HEK293 (cell line): ENCODE results near the gene CDH2.

ENCODE experiments used
- CTCF ChIA-PET: fragments of 350-600 bp; formaldehyde crosslinking; extraction: SDS; loops from one replicate; lab custom pipeline; 2021; ENCODE audit warnings: antibody characterized with exemption; lab: Yijun Ruan, JAX
- POLR2A ChIA-PET: fragments of 300-600 bp; formaldehyde crosslinking; extraction: SDS; loops from one replicate; lab custom pipeline; 2020; ENCODE audit warnings: antibody characterized with exemption, inconsistent platforms; lab: Yijun Ruan, JAX
- H3K27ac ChIP-seq: fragments of 200-500 bp; sonication (Bioruptor generic); 2 replicates; pipeline ENCODE4 v1.5.1; 2014; ENCODE audit warnings: low read depth, low read length, control low read depth, inconsistent platforms; ENCODE audit errors: extremely low read depth
- H3K36me3 ChIP-seq, 2 experiments: fragments of 200-500 bp in 1 of 2; sonication (Bioruptor generic) in 1 of 2; 1 replicate in 1 of 2; 2 replicates in 1 of 2; pipeline ENCODE4 v1.5.1; 2014 to 2017; ENCODE audit warnings: inconsistent platforms in 2 of 2, low read length in 2 of 2; ENCODE audit not compliant: control insufficient read depth in 2 of 2, insufficient read depth in 1 of 2
- H3K4me1 ChIP-seq: fragments of 200-500 bp; sonication (Bioruptor generic); 2 replicates; pipeline ENCODE4 v1.5.1; 2014; ENCODE audit warnings: mild to moderate bottlenecking, low read length, inconsistent platforms; ENCODE audit not compliant: control insufficient read depth, insufficient read depth
- H3K4me3 ChIP-seq: 2 replicates; pipeline ENCODE4 v1.5.1; 2011; ENCODE audit warnings: low read depth, mild to moderate bottlenecking, control low read depth, low read length, moderate library complexity
- H3K9me3 ChIP-seq: fragments of 200-500 bp; sonication (Bioruptor generic); 2 replicates; pipeline ENCODE4 v1.5.1; 2014; ENCODE audit warnings: low read depth, low read length, inconsistent platforms; ENCODE audit not compliant: control insufficient read depth, insufficient read depth
- CTCF ChIP-seq: fragments of 450-650 bp; formaldehyde crosslinking; IDR thresholded peaks from 2 replicates; pipeline ENCODE4 v1.5.1; 2016; ENCODE audit warnings: missing biosample characterization, missing genetic modification characterization
- HIC1 ChIP-seq: fragments of 450-650 bp; formaldehyde crosslinking; IDR thresholded peaks from 2 replicates; pipeline ENCODE4 v1.5.1; 2016; ENCODE audit warnings: missing biosample characterization, missing genetic modification characterization
- KLF1 ChIP-seq: fragments of 450-650 bp; formaldehyde crosslinking; IDR thresholded peaks from 2 replicates; pipeline ENCODE4 v1.5.1; 2016; ENCODE audit warnings: missing biosample characterization, missing genetic modification characterization
- KLF10 ChIP-seq: fragments of 450-650 bp; IDR thresholded peaks from 2 replicates; pipeline ENCODE4 v1.5.1; 2018; ENCODE audit warnings: missing biosample characterization, mild to moderate bottlenecking, missing genetic modification characterization
- MYNN ChIP-seq: fragments of 450-650 bp; formaldehyde crosslinking; IDR thresholded peaks from 2 replicates; pipeline ENCODE4 v1.5.1; 2016; ENCODE audit warnings: missing biosample characterization, missing genetic modification characterization, borderline replicate concordance
- SCRT2 ChIP-seq: fragments of 450-650 bp; formaldehyde crosslinking; IDR thresholded peaks from 2 replicates; pipeline ENCODE4 v1.5.1; 2016; ENCODE audit warnings: missing biosample characterization, missing genetic modification characterization
- YY2 ChIP-seq: fragments of 450-650 bp; formaldehyde crosslinking; IDR thresholded peaks from 2 replicates; pipeline ENCODE4 v1.5.1; 2016; ENCODE audit warnings: missing biosample characterization, missing genetic modification characterization
- ZFHX2 ChIP-seq: fragments of 450-650 bp; formaldehyde crosslinking; conservative IDR thresholded peaks from 2 replicates; pipeline ENCODE4 v1.5.1; 2016; ENCODE audit warnings: missing biosample characterization, missing genetic modification characterization
- ZNF146 ChIP-seq: fragments of 450-650 bp; formaldehyde crosslinking; IDR thresholded peaks from 2 replicates; pipeline ENCODE4 v1.5.1; 2016; ENCODE audit warnings: missing biosample characterization, missing genetic modification characterization
- ZNF155 ChIP-seq: fragments of 450-650 bp; formaldehyde crosslinking; IDR thresholded peaks from 2 replicates; pipeline ENCODE4 v1.5.1; 2016; ENCODE audit warnings: missing biosample characterization, missing genetic modification characterization
- ZNF169 ChIP-seq: fragments of 450-650 bp; formaldehyde crosslinking; IDR thresholded peaks from 2 replicates; pipeline ENCODE4 v1.5.1; 2016; ENCODE audit warnings: missing biosample characterization, missing genetic modification characterization
- ZNF214 ChIP-seq: fragments of 450-650 bp; formaldehyde crosslinking; IDR thresholded peaks from 2 replicates; pipeline ENCODE4 v1.5.1; 2017; ENCODE audit warnings: missing biosample characterization, mild to moderate bottlenecking, missing genetic modification characterization, borderline replicate concordance
- ZNF311 ChIP-seq: fragments of 450-650 bp; formaldehyde crosslinking; IDR thresholded peaks from 2 replicates; pipeline ENCODE4 v1.5.1; 2017; ENCODE audit warnings: missing biosample characterization, missing genetic modification characterization, borderline replicate concordance
- ZNF350 ChIP-seq: fragments of 450-650 bp; formaldehyde crosslinking; IDR thresholded peaks from 2 replicates; pipeline ENCODE4 v1.5.0; 2017; ENCODE audit warnings: missing biosample characterization, mild to moderate bottlenecking, missing genetic modification characterization
- ZNF366 ChIP-seq: fragments of 450-650 bp; formaldehyde crosslinking; conservative IDR thresholded peaks from 2 replicates; pipeline ENCODE4 v1.5.1; 2016; ENCODE audit warnings: missing biosample characterization, missing genetic modification characterization
- ZNF404 ChIP-seq: fragments of 450-650 bp; formaldehyde crosslinking; IDR thresholded peaks from 2 replicates; pipeline ENCODE4 v1.5.1; 2017; ENCODE audit warnings: missing biosample characterization, missing genetic modification characterization
- ZNF558 ChIP-seq: fragments of 450-650 bp; formaldehyde crosslinking; IDR thresholded peaks from 2 replicates; pipeline ENCODE4 v1.5.1; 2016; ENCODE audit warnings: missing biosample characterization, missing genetic modification characterization
- ZNF639 ChIP-seq: fragments of 450-650 bp; formaldehyde crosslinking; IDR thresholded peaks from 2 replicates; pipeline ENCODE4 v1.5.1; 2016; ENCODE audit warnings: missing biosample characterization, missing genetic modification characterization
- ZNF843 ChIP-seq: fragments of 450-650 bp; formaldehyde crosslinking; IDR thresholded peaks from 2 replicates; pipeline ENCODE4 v1.5.1; 2016; ENCODE audit warnings: missing biosample characterization, missing genetic modification characterization
- ZSCAN18 ChIP-seq: fragments of 450-650 bp; formaldehyde crosslinking; IDR thresholded peaks from 2 replicates; pipeline ENCODE4 v1.5.1; 2016; ENCODE audit warnings: missing biosample characterization, missing genetic modification characterization

CDH2 gene

GRCh38 chr18:28177828-28178635, 1.1 kb upstream of the CDH2 start (continued):
- TF ChIP-seq ZNF366 (tag by site-specific recombination) (peak; percentile 57), SCRT2 (no peak), CTCF (tag by site-specific recombination) (peak; percentile 55; the same call in 1 of the 2 replicates), ZNF404 (tag by site-specific recombination) (no peak), ZFHX2 (tag by site-specific recombination) (peak; percentile 60), ZNF843 (tag by site-specific recombination) (peak; percentile 48; the same call in 1 of the 2 replicates), ZNF311 (tag by site-specific recombination) (no peak), ZNF214 (tag by site-specific recombination) (no peak), MYNN (no peak), ZNF155 (tag by site-specific recombination) (no peak), ZNF350 (no peak), YY2 (tag by site-specific recombination) (no peak), KLF1 (tag by site-specific recombination) (peak; percentile 40)
- TF ChIP-seq, all 188 proteins: peak for 35

- POLR2A ChIA-PET, result interaction anchor here (0.6 to 2.2 kb wide), 15 partner anchors 10 to 999 kb away, joined by 3 to 8 read pairs (median 4); no protein-coding TSS in a partner anchor
- Histone ChIP-seq H3K27ac (peak overlapping the region; percentile 99), H3K9me3 (no peaks in the 10 kb centered on the region), H3K4me1 (peaks cover 13% of the 10 kb centered on the region), H3K4me3 (peak overlapping the region; percentile 82), H3K36me3 (no peaks in the 10 kb centered on the region)
- CTCF ChIA-PET, result no interaction called here
- TF ChIP-seq HIC1 (tag by site-specific recombination), result no peak
- no peak for TF ChIP-seq ZNF350
- TF ChIP-seq KLF10 (tag by site-specific recombination), result no peak
- no peak for TF ChIP-seq ZNF639 (tag by site-specific recombination)
- TF ChIP-seq ZNF169 (tag by site-specific recombination), result no peak
- TF ChIP-seq ZNF558, result no peak
- TF ChIP-seq ZSCAN18 (tag by site-specific recombination), result no peak
- TF ChIP-seq ZNF146 (tag by site-specific recombination), result no peak
- TF ChIP-seq, all 188 proteins: peak for 0
Observed at GRCh38 chr18:28176698-28176947, 307 bp downstream of the CDH2 start.
